D721Med (cell line): ENCODE results near the gene RNF10.
"Not testable (repeated sequence)": the region's sequence is repeated elsewhere in the genome, so short reads cannot be mapped to it uniquely, and the experiment has no call there.

ENCODE experiments used
- DNase-seq: peaks from one replicate; pipeline ENCODE4 v3.0.0; 2011; ENCODE audit warnings: low spot score; ENCODE audit not compliant: insufficient read length
- FAIRE-seq: peaks from 2 replicates; lab custom pipeline; 2011; peaks lifted over from hg19 to GRCh38; lab: Jason Lieb, UNC
- TF ChIP-seq, protein P1 (sequence below): IDR thresholded peaks from 2 replicates; pipeline ENCODE4 v1.5.1; 2012; ENCODE audit warnings: mild to moderate bottlenecking, control low read depth; ENCODE audit not compliant: insufficient read depth; ENCODE audit errors: missing control alignments

Gene RNF10

DNA sequence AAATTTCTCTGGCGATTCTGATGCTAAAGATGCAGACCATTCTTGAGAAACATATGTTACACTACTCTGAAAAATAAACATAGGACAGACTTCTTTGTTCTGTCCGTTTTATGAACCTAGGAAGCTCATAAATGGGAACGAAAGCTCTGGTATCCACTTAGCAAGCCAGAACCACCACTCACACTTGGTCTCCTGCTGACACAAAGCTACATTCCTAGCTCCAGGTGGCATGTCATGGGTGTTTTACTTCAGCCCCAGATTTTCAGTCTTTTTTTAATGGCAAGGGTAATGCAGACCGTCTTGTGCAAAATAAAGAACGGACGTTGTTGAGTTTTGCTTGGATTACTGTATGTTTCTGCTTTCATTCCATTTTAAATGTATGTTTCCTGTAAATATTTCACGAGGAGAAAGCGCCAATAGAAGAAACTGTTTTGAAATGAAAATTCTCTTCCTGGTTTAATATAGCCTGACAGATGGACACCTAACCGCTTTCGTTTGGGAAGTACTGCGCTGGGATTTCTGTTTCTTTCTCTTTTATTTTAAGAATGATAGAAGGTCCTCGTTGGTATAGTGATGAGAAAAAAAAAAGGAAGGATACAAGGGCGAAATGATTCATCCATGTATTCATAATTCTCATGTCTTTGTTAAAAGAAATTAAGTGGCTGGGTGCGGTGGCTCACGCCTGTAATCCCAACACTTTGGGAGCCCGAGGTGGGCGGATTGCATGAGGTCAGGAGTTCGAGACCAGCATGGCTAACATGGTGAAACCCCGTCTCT, 4.3 kb upstream of the RNF10 start:
- DNase-seq: no peak
- TF ChIP-seq, protein P1, sequence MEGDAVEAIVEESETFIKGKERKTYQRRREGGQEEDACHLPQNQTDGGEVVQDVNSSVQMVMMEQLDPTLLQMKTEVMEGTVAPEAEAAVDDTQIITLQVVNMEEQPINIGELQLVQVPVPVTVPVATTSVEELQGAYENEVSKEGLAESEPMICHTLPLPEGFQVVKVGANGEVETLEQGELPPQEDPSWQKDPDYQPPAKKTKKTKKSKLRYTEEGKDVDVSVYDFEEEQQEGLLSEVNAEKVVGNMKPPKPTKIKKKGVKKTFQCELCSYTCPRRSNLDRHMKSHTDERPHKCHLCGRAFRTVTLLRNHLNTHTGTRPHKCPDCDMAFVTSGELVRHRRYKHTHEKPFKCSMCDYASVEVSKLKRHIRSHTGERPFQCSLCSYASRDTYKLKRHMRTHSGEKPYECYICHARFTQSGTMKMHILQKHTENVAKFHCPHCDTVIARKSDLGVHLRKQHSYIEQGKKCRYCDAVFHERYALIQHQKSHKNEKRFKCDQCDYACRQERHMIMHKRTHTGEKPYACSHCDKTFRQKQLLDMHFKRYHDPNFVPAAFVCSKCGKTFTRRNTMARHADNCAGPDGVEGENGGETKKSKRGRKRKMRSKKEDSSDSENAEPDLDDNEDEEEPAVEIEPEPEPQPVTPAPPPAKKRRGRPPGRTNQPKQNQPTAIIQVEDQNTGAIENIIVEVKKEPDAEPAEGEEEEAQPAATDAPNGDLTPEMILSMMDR: no peak
- no peak for FAIRE-seq

DNA sequence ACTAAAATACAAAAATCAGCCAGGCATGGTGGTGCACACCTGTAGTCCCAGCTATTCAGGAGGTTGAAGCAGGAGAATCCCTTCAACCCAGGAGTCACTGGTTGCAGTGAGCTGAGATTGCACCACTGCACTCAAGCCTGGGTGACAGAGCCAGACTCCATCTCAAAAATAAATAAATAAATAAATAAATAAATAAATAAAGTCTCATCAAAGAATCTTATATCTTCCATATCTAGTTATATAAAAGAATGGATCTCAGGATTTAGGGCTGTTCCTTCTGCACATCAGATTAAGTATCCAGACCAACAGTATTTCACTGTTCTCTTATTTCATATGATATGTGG, 3.8 kb upstream of the RNF10 start:
- FAIRE-seq, DNase-seq: not testable (repeated sequence)

DNA sequence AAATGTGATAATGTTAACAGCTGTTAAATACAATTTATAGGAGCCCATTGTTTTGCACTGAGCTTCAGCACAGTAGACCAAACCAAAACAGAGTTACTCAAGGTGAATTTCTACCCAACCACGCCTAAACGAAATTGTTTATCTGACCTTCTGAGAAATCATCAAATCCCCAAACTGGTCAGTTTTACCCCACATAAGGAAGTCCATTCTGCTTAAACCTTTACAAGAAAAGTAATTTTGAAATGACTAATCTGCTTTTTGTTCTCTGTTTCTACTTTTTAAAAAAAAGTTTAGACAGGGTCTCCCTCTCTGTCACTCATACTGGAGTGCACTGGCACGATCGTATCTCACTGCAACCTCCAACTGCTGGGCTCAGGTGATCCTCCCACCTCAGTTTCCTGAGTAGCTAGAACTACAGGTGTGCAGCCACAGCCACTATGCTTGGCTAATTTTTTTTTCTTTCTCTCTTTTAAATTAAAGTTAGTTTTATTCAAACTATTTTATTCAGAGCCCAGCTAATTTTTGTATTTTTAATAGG, 1.4 kb upstream of the RNF10 start:
- TF ChIP-seq, protein P1: no peak
- DNase-seq: no peak
- FAIRE-seq: no peak

DNA sequence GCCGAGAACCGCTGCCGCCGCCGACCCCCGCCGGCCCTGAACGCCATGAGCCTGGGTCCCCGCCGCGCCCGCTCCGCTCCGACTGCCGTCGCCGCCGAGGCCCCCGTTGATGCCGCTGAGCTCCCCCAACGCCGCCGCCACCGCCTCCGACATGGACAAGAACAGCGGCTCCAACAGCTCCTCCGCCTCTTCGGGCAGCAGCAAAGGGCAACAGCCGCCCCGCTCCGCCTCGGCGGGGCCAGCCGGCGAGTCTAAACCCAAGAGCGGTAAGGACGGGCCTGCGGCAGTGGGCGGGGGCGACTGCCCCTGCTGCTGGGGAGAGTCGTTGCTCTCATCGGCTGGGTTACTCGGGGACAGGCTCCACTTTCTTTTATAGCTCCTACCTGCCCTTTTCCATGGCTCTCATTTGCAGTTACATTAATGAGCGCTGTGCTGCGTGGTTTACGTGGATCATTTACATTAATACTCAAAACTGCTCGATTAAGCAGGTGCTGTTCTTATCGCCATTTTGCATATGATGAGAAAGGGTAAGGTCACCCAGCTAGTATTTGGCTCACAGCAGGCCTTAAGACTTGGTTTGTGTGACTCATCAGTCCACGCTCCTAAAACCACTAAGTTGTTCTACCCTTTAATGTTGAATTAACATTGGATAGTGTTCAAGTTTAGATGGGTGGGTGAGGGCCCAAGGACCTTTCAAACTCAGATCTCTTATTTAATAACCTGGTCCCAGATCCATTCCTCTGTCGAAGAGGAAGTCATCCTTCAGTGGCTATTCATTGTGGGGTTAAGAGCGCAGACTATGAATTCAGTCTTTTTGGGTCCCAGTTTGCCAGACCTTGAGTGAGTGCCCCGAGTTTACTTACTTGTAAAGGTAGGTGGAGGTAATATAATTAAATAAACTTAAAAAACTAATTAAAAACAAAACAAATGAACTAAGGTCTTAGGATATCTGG, 823 bp downstream of the RNF10 start:
- FAIRE-seq (no peak), DNase-seq (no peak)
- TF ChIP-seq, protein P1: no peak

DNA sequence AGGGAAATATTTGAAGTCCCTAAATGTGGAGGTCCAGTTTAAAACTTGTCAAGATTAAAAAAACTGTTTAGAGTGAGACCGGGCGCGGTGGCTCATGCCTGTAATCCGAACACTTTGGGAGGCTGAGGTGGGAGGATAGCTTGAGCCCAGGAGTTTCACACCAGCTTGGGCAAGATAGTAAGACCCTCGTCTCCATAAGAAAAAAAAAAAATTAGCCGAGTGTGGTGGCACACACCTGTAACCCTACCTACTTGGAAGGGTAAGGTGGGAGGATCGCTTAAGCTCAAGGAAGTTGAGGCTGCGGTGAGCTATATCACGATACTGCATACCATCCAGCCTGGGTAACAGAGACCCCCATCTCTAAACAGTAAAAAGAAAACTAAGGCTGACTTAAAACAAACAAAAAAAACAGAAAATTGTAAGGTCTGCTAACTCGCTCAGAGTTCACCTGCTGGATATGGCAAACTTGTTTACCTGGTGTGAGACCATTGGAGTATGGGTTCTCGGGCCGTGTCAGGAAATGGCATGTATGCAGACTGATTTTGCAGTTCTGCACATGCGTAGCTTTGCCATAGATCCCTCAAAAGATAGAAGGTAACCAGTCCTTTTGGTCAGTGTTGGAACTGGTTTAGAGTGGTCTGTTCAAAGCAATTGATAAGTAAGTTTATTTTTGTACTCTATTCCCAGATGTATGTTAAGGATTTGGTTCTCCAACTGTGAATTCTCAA, 2.1 kb downstream of the RNF10 start:
- FAIRE-seq: no peak
- TF ChIP-seq, protein P1: no peak
- no peak for DNase-seq

DNA sequence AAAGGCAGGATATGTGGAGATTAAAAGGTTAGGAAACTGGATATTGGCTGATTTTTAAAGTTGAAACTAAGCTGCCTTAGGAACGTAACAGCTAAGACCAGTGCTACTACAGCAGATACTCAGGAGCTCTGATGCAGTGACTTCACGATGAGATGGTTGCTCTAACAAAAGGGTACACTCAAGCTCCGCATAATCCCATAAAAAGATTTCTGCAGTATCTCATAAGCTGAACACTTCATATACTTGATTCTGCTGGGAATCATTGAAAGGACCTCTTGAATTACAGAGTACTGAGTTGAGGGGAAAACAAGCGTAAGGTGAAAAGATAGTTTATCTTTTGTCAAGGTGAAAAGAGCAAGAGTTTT, 3.7 kb downstream of the RNF10 start:
- no peak for FAIRE-seq
- DNase-seq: no peak
- TF ChIP-seq, protein P1: no peak
